SK-N-SH (cell line): ENCODE data around the gene COL8A1. TPM values are rescaled to one million over a fixed set of nuclear protein-coding genes. Genes with fewer than 3 reads are reported as not detected.

Experiments used
- CTCF ChIA-PET: fragments of 300-600, 350-600 bp; formaldehyde crosslinking; extraction: SDS; loops from one replicate; lab custom pipeline; 2021; lab: Yijun Ruan, JAX
- POLR2A ChIA-PET: fragments of 350-600 bp; sonication (Branson Sonifier 250); formaldehyde crosslinking; extraction: SDS; loops from one replicate; lab custom pipeline; 2020; ENCODE audit warnings: antibody characterized with exemption, inconsistent platforms; lab: Yijun Ruan, JAX
- DNase-seq: peaks from one replicate; pipeline ENCODE4 v3.0.0; 2012
- H2AFZ ChIP-seq: fragments of 200-600 bp; sonication (generic); 2 replicates; pipeline ENCODE4 v1.8.1; 2016; ENCODE audit warnings: antibody characterized with exemption, mild to moderate bottlenecking, low read depth
- H3F3A ChIP-seq: fragments of 200-600 bp; sonication (generic); replicated peaks from 2 replicates; pipeline ENCODE3; 2016; ENCODE audit warnings: antibody characterized with exemption, mild to moderate bottlenecking; ENCODE audit not compliant: insufficient read depth
- H3K27ac ChIP-seq, 2 experiments: fragments of 200-500 bp in 1 of 2; fragments of 200-600 bp in 1 of 2; sonication (Bioruptor generic) in 1 of 2; sonication (generic), shearing (Covaris generic) in 1 of 2; 2 replicates each; pipeline versions ENCODE4 v1.5.1 to v1.6.1; 2014 to 2016; ENCODE audit warnings: low read depth in 2 of 2, inconsistent platforms in 1 of 2, low read length in 1 of 2, mild to moderate bottlenecking in 1 of 2, mixed read lengths in 1 of 2
- H3K27me3 ChIP-seq: fragments of 200-600 bp; sonication (generic), shearing (Covaris generic); 2 replicates; pipeline ENCODE4 v1.6.1; 2016; ENCODE audit warnings: mixed run types; ENCODE audit not compliant: insufficient read depth
- H3K36me3 ChIP-seq, 2 experiments: fragments of 200-500 bp in 1 of 2; fragments of 200-600 bp in 1 of 2; sonication (Bioruptor generic) in 1 of 2; sonication (generic) in 1 of 2; replicated peaks in 1 of 2; 2 replicates each; pipeline versions ENCODE3 to v1.5.1; 2014 to 2016; ENCODE audit warnings: low read length in 1 of 2, mild to moderate bottlenecking in 1 of 2; ENCODE audit not compliant: insufficient read depth in 2 of 2, control insufficient read depth in 1 of 2
- H3K4me1 ChIP-seq, 2 experiments: fragments of 200-500 bp in 1 of 2; fragments of 200-600 bp in 1 of 2; sonication (Bioruptor generic) in 1 of 2; sonication (generic), shearing (Covaris generic) in 1 of 2; 2 replicates each; pipeline versions ENCODE4 v1.5.1 to v1.6.1; 2014 to 2016; ENCODE audit warnings: low read depth in 1 of 2, low read length in 1 of 2, mixed run types in 1 of 2; ENCODE audit not compliant: insufficient read depth in 2 of 2, control insufficient read depth in 1 of 2
- H3K4me2 ChIP-seq: fragments of 200-600 bp; sonication (generic), shearing (Covaris generic); 2 replicates; pipeline ENCODE4 v1.6.1; 2017; ENCODE audit warnings: mixed run types
- H3K4me3 ChIP-seq, 2 experiments: fragments of 200-500 bp in 1 of 2; fragments of 200-600 bp in 1 of 2; sonication (Bioruptor generic) in 1 of 2; sonication (generic), shearing (Covaris generic) in 1 of 2; 2 replicates each; pipeline versions ENCODE4 v1.5.1 to v1.8.1; 2014 to 2016; ENCODE audit warnings: low read depth in 2 of 2, inconsistent platforms in 1 of 2, low read length in 1 of 2, mild to moderate bottlenecking in 1 of 2, mixed read lengths in 1 of 2, moderate library complexity in 1 of 2
- H3K79me2 ChIP-seq: fragments of 200-600 bp; sonication (generic); 2 replicates; pipeline ENCODE4 v1.8.1; 2017; ENCODE audit warnings: mild to moderate bottlenecking; ENCODE audit not compliant: insufficient read depth
- H3K9ac ChIP-seq: fragments of 200-600 bp; sonication (generic); 2 replicates; pipeline ENCODE4 v1.6.1; 2017; ENCODE audit warnings: mixed run types
- H3K9me2 ChIP-seq: fragments of 200-600 bp; sonication (generic); 2 replicates; pipeline ENCODE4 v1.6.1; 2017; ENCODE audit warnings: mixed run types
- H3K9me3 ChIP-seq: fragments of 200-600 bp; sonication (generic); 2 replicates; pipeline ENCODE4 v1.6.1; 2017; ENCODE audit warnings: mixed run types, mild to moderate bottlenecking, moderate library complexity
- H4K20me1 ChIP-seq: fragments of 200-600 bp; sonication (generic); 2 replicates; pipeline ENCODE4 v1.6.1; 2017; ENCODE audit warnings: mild to moderate bottlenecking, mixed run types; ENCODE audit not compliant: insufficient read depth
- CHD2 ChIP-seq: fragments of 150-350 bp; IDR thresholded peaks from 2 replicates; pipeline ENCODE4 v1.6.1; 2018; ENCODE audit warnings: low read length; ENCODE audit not compliant: partially characterized antibody
- ELF1 ChIP-seq: IDR thresholded peaks from 2 replicates; pipeline ENCODE4 v1.4.0; 2012
- EZH2phosphoT487 ChIP-seq: fragments of 200-600 bp; sonication (generic); IDR thresholded peaks from 2 replicates; pipeline ENCODE4 v1.6.1; 2017; ENCODE audit warnings: low read depth, mixed run types, mild to moderate bottlenecking, antibody characterized with exemption, moderate library complexity, borderline replicate concordance
- FOXM1 ChIP-seq: IDR thresholded peaks from 2 replicates; pipeline ENCODE4 v1.4.0; 2012; ENCODE audit warnings: low read depth, mild to moderate bottlenecking
- GABPA ChIP-seq: IDR thresholded peaks from 2 replicates; pipeline ENCODE4 v1.4.0; 2012; ENCODE audit warnings: low read depth, mild to moderate bottlenecking
- IRF3 ChIP-seq: fragments of 150-350 bp; IDR thresholded peaks from 2 replicates; pipeline ENCODE4 v1.6.1; 2016; ENCODE audit warnings: mild to moderate bottlenecking, low read depth, low read length
- JUND ChIP-seq: IDR thresholded peaks from 2 replicates; pipeline ENCODE4 v1.4.0; 2012
- MAX ChIP-seq: IDR thresholded peaks from 2 replicates; pipeline ENCODE4 v1.4.0; 2012; ENCODE audit warnings: low read depth
- MEF2A ChIP-seq: IDR thresholded peaks from 2 replicates; pipeline ENCODE4 v1.4.0; 2012; ENCODE audit warnings: low read depth, borderline replicate concordance
- RCOR1 ChIP-seq: fragments of 150-350 bp; IDR thresholded peaks from 2 replicates; pipeline ENCODE4 v1.6.1; 2017; ENCODE audit warnings: antibody characterized with exemption, low read length
- REST ChIP-seq: IDR thresholded peaks from 2 replicates; pipeline ENCODE4 v1.6.1; 2012; ENCODE audit warnings: mild to moderate bottlenecking, low read depth, low read length, moderate library complexity
- RFX5 ChIP-seq: IDR thresholded peaks from 2 replicates; pipeline ENCODE4 v1.6.1; 2012; ENCODE audit warnings: mild to moderate bottlenecking, improper control_type of control experiment, low read length
- SMC3 ChIP-seq: IDR thresholded peaks from 2 replicates; pipeline ENCODE4 v1.6.1; 2012; ENCODE audit warnings: low read depth, low read length, improper control_type of control experiment
- TCF12 ChIP-seq: IDR thresholded peaks from 2 replicates; pipeline ENCODE4 v1.4.0; 2012
- TEAD4 ChIP-seq: IDR thresholded peaks from 2 replicates; pipeline ENCODE4 v1.4.0; 2012; ENCODE audit warnings: mild to moderate bottlenecking, borderline replicate concordance; ENCODE audit not compliant: insufficient read depth
- USF2 ChIP-seq: fragments of 150-350 bp; IDR thresholded peaks from 2 replicates; pipeline ENCODE4 v1.6.1; 2017; ENCODE audit warnings: antibody characterized with exemption, low read length, low read depth, borderline replicate concordance
- WGBS: methylation state at CpG from one replicate; pipeline ENCODE4 v1.1.6; 2017; ENCODE audit warnings: low lambda C conversion rate; 5-methylcytosine and 5-hydroxymethylcytosine counted together
- polyA plus RNA-seq, 3 experiments: library from polyadenylated mRNA; depleted of rRNA; stranded (reverse); fragments of >200 nt; gene quantifications; 2 replicates each; pipeline ENCODE4 v1.2.3, GENCODE V29; 2012

The COL8A1 gene
- polyA plus RNA-seq, 1 of the 3 experiments (the other 2 are of a cell fraction) = 4.0 TPM

GRCh38 chr3:99833617-99834205 lies 195.3 kb downstream of the COL8A1 start:
- TF ChIP-seq USF2 (no peak), JUND (no peak), TCF12 (no peak), SMC3 (no peak), FOXM1 (no peak), RFX5 (no peak), GABPA (no peak), IRF3 (no peak), TEAD4 (no peak), EZH2phosphoT487 (no peak)
- H2AFZ ChIP-seq = no peak overlapping the region
- WGBS = 90% methylated on average over 4 of the region's 4 CpGs
- no peaks in the 10 kb centered on the region for H3K9me3 ChIP-seq
- H3K9ac ChIP-seq = no peak overlapping the region
- no peak overlapping the region for H3K27ac ChIP-seq
- H4K20me1 ChIP-seq = no peaks in the 10 kb centered on the region
- no peaks in the 10 kb centered on the region for H3K36me3 ChIP-seq
- ChIA-PET POLR2A (no interaction called here), CTCF (interaction anchor here (0.6 to 6.8 kb wide), 11 partner anchors 10 to 501 kb away, joined by 3 to 48 read pairs (median 4); no protein-coding TSS in a partner anchor)
- H3K9me2 ChIP-seq = no peaks in the 10 kb centered on the region
- H3K27me3 ChIP-seq = no peaks in the 10 kb centered on the region
- peaks cover 0 to 4% of the 10 kb centered on the region in 2 experiments; a peak in 3 of 4 replicates for H3K4me1 ChIP-seq
- no peaks in the 10 kb centered on the region for H3F3A ChIP-seq
- peak; percentile 8 for DNase-seq
- no peak overlapping the region for H3K4me2 ChIP-seq
- no peak overlapping the region for H3K4me3 ChIP-seq
- peaks cover 22% of the 10 kb centered on the region; the same call in 1 of the 2 replicates for H3K79me2 ChIP-seq

- no peaks in the 10 kb centered on the region for H3K9me3 ChIP-seq
- peaks cover 16% of the 10 kb centered on the region; the same call in 1 of the 2 replicates for H3K79me2 ChIP-seq
- no peak overlapping the region for H3K27ac ChIP-seq
- H3K9me2 ChIP-seq = no peaks in the 10 kb centered on the region
- H4K20me1 ChIP-seq = no peaks in the 10 kb centered on the region
- no peak overlapping the region for H3K4me3 ChIP-seq
- no peaks in the 10 kb centered on the region for H3K36me3 ChIP-seq
- H3K4me1 ChIP-seq = peaks cover 0 to 4% of the 10 kb centered on the region in 2 experiments; a peak in 3 of 4 replicates
- H3K9ac ChIP-seq = no peak overlapping the region
- DNase-seq = no peak
- 90% methylated on average over 2 of the region's 2 CpGs for WGBS
- no peak overlapping the region for H3K4me2 ChIP-seq
- H3F3A ChIP-seq = no peaks in the 10 kb centered on the region
- no peak overlapping the region for H2AFZ ChIP-seq
- H3K27me3 ChIP-seq = no peaks in the 10 kb centered on the region
- ChIA-PET POLR2A (no interaction called here), CTCF (interaction anchor here (0.6 to 6.8 kb wide), 9 partner anchors 9 to 501 kb away, joined by 3 to 48 read pairs (median 3); no protein-coding TSS in a partner anchor)
- no peak for TF ChIP-seq RCOR1
- TF ChIP-seq MAX = no peak
- no peak for TF ChIP-seq ELF1
- TF ChIP-seq CHD2 = no peak
- TF ChIP-seq TCF12 = no peak
- no peak for TF ChIP-seq REST
- no peak for TF ChIP-seq MEF2A
Observed at GRCh38 chr3:99834211-99834957, 196.0 kb downstream of the COL8A1 start.
